C4-2B (cell line): ENCODE data around the gene KRTAP4-5.

ENCODE experiments used
- CTCF ChIP-seq: fragments of 450-650 bp; conservative IDR thresholded peaks from 2 replicates; pipeline ENCODE4 v1.5.1; 2017; ENCODE audit warnings: mild to moderate bottlenecking
- ZFX ChIP-seq: fragments of 450-650 bp; IDR thresholded peaks from 2 replicates; pipeline ENCODE4 v1.6.1; 2017

- no peak for TF ChIP-seq CTCF
- TF ChIP-seq ZFX, result no peak
Measured at GRCh38 chr17:41151525-41151924, 1.9 kb upstream of the KRTAP4-5 start.
